Brain microvascular endothelial cell (primary cell): ENCODE measurements around the gene STARD5.

Source experiments
- DNase-seq: peaks from one replicate; pipeline ENCODE4 v3.0.0-alpha.2; 2020
- H3K27ac ChIP-seq: fragments of 250-450 bp; sonication (Bioruptor Pico); 2 replicates; pipeline ENCODE4 v1.5.1; 2020; ENCODE audit warnings: mild to moderate bottlenecking, moderate library complexity
- H3K27me3 ChIP-seq: fragments of 250-450 bp; sonication (Bioruptor Pico); replicated peaks from 2 replicates; pipeline ENCODE4 v1.5.1; 2020; ENCODE audit warnings: mild to moderate bottlenecking
- H3K36me3 ChIP-seq: fragments of 250-450 bp; sonication (Bioruptor Pico); replicated peaks from 2 replicates; pipeline ENCODE4 v1.5.1; 2020; ENCODE audit warnings: mild to moderate bottlenecking
- H3K4me3 ChIP-seq: 2 replicates; pipeline ENCODE4 v1.5.1; 2011; ENCODE audit warnings: low read depth, mild to moderate bottlenecking, control low read depth, low read length, moderate library complexity
- CTCF ChIP-seq: IDR thresholded peaks from 2 replicates; pipeline ENCODE4 v1.5.1; 2011; ENCODE audit warnings: low read depth, mild to moderate bottlenecking, moderate library complexity, low read length, control low read depth, inconsistent platforms; ENCODE audit errors: missing control alignments
- in situ Hi-C: cut with HindIII; loops from 2 replicates; pipeline ENCODE4 v1.10.0; 2017; ENCODE audit warnings: low sequenced_read_pairs, low pct_ligation_motif_present

The STARD5 gene

GRCh38 chr15:81288616-81289015, 35.3 kb downstream of the STARD5 start:
- no peak overlapping the region for H3K27ac ChIP-seq
- H3K4me3 ChIP-seq: no peak overlapping the region
- in situ Hi-C loops: no loop called here
- no peak for TF ChIP-seq CTCF
- no peaks in the 10 kb centered on the region for H3K36me3 ChIP-seq
- no peak for DNase-seq
- H3K27me3 ChIP-seq: no peaks in the 10 kb centered on the region

- in situ Hi-C loops: no loop called here
- no peak for TF ChIP-seq CTCF
- DNase-seq: no peak
- no peak overlapping the region for H3K4me3 ChIP-seq
- H3K27me3 ChIP-seq: no peaks in the 10 kb centered on the region
- H3K27ac ChIP-seq: no peak overlapping the region
- H3K36me3 ChIP-seq: no peaks in the 10 kb centered on the region
Measured at GRCh38 chr15:81288040-81288439, 35.9 kb downstream of the STARD5 start.

- Histone ChIP-seq H3K4me3 (no peak overlapping the region), H3K36me3 (no peaks in the 10 kb centered on the region), H3K27ac (no peak overlapping the region), H3K27me3 (no peaks in the 10 kb centered on the region)
- no peak for TF ChIP-seq CTCF
- DNase-seq: no peak
- in situ Hi-C loops: no loop called here
Measured at GRCh38 chr15:81286621-81287121, 37.3 kb downstream of the STARD5 start.

DNA sequence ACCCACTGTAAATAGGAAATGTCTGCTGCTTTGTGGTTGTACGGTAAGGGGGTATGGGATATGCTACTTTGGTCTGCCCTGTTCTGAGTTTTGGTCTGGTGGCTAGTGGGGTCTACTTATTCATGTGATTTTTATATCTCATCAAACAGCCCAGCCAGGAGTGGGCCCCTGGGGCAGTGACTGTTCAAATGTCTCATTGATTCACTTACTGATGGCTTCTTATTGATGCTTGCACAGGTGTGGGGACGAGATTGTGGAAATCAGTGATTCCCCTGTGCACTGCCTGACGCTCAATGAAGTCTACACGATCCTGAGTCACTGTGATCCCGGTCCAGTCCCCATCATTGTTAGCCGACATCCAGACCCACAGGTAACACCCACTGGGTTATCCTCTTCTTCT, 38.5 kb downstream of the STARD5 start:
- no peak for TF ChIP-seq CTCF
- DNase-seq: no peak
- H3K4me3 ChIP-seq: no peak overlapping the region
- no peaks in the 10 kb centered on the region for H3K27me3 ChIP-seq
- H3K27ac ChIP-seq: no peak overlapping the region
- in situ Hi-C loops: no loop called here
- H3K36me3 ChIP-seq: no peaks in the 10 kb centered on the region

DNA sequence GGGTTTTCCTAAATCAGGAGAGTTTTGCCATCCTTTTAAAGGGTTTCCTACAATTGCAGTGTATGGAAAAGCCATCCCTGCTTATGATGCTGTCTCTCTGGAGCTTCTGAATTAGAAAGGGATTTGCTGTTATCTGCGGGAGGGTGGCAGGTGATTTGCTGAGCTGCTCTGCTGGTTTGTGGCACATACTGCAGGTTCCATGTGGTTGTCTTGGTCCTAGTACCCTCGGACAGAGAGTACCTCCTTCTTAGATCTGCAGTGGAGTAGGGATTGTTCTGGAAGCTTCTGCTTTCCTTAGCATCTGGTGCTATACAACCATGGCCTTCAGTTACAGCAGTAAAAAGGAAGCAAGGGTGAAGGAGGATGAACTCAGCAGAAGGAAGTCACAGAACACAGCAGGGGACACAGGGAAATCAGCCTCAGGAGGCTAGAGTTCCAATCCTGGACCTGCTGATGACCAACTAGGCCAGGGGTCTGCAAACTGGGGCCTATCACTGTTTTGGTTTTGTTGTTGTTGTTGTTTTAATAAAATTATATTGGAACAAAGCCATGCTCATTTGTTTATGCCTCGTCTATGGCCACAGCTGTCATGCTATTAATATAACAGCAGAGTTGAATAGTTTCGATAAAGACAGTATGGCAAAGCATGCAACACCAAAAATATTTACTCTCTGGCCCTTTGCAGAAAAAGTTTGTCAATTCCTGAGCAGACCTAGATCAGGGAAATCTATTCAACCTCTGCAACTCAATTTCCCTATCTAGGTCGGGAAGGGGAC, 39.5 kb downstream of the STARD5 start:
- H3K27ac ChIP-seq: no peak overlapping the region
- no peak overlapping the region for H3K4me3 ChIP-seq
- TF ChIP-seq CTCF: no peak
- H3K36me3 ChIP-seq: no peaks in the 10 kb centered on the region
- DNase-seq: no peak
- in situ Hi-C loops: no loop called here
- H3K27me3 ChIP-seq: no peaks in the 10 kb centered on the region

GRCh38 chr15:81282911-81283310, 41.0 kb downstream of the STARD5 start:
- no peaks in the 10 kb centered on the region for H3K36me3 ChIP-seq
- no peak overlapping the region for H3K4me3 ChIP-seq
- no peak for TF ChIP-seq CTCF
- in situ Hi-C loops: no loop called here
- no peak for DNase-seq
- no peaks in the 10 kb centered on the region for H3K27me3 ChIP-seq
- no peak overlapping the region for H3K27ac ChIP-seq
